HG02642 (cell line): ENCODE results near the gene CDH23.

Experiments used
- ATAC-seq: cut with Tn5 transposase; IDR thresholded peaks from one replicate; pipeline ENCODE4 v1.9.1; 2021; ENCODE audit warnings: mild to moderate bottlenecking; ENCODE audit not compliant: unreplicated experiment, poor library complexity

Gene CDH23

DNA sequence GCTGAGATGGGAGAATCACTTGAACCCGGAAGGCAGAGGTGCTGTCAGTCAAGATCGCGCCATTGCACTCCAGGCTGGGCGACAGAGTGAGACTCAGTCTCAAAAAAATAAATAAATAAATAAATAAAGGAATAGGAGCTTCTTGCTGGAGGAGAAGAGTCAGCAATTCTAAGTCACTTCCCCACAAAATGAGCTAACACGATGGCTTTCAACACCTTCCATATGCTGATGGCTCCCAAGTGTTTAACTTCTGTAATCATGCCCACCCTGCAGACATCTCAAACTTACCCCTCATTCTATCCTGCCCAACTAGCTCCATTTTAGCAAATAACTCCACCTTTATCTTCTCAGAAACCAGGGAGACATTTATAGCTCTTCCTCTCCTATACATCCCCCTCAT lies 433.2 kb downstream of the CDH23 start:
- no peak for ATAC-seq

DNA sequence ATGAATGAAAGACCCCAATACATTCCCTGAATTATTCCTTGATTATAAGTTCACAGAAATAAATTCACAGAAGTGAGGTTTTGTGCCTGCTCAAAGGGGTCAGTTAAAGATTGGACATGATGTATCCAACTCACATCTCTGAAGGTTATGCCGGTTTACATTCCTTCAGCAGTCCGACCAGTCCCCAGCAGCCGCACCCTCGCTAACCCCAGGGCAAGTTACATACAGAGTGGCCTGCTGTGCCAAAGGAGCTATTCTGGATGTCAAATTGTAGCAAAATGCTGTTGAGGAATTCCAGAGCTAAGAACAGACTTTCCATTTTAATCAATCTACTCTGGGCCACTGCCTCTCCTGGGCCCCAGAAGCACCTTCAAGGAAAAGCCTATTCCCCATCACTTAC lies 434.0 kb downstream of the CDH23 start:
- ATAC-seq, result no peak

- no peak for ATAC-seq
Observed at GRCh38 chr10:71831646-71832552, 435.2 kb downstream of the CDH23 start.

DNA sequence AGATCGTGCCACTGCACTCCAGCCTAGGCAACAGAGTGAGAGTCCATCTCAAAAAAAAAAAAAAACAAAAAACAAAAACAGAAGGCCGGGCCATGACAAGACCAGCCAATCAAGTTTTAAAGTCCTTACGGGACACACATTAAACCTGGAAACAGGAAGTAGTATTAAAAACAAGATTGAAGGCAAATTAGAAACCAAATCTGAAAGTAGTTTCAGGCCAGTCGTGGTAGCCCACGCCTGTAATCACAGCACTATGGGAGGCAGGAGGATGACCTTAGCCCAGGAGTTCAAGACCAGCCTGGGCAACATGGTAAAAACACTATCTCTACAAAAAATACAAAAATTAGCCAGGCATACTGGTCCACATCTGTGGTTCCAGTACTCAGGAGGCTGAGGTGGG lies 436.2 kb downstream of the CDH23 start:
- ATAC-seq, result no peak

- no peak for ATAC-seq
Observed at GRCh38 chr10:71833451-71834342, 437.0 kb downstream of the CDH23 start.

DNA sequence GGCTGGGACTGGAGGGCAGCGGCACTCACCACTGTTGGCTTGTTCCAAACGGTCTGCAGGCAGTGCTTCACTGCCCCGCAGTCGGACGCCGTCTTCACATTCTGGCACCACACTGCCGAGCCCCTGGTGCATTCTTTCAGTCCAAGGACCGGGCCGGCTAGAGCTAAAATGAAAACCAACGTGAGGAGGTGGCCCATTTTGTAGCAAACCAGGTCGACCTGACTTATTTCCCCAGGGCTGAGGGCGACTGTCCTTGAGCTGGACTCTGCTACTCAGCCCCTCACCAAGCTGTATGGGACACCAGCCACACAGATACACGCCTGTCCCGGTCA lies 437.6 kb downstream of the CDH23 start:
- ATAC-seq, result no peak

- ATAC-seq, result peak; percentile 92
Observed at GRCh38 chr10:71835671-71836595, 439.2 kb downstream of the CDH23 start.

DNA sequence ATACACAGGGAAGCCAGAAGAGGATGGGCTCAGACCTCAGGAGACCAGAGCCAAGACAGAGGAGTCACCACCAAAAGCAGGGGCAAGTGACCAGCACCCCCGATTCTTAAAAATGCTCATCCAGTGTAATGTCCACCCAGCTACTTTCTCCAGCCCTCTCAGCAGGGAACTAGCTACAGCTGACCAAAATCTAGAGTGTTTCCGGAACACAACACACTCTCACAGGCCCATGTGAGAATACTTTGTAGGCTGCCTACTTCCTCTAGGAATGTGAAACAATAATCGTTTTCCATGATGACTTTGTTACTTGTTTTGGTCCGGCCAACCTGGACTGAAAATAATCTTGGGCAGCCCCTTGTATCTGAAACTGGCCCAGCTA lies 439.9 kb downstream of the CDH23 start:
- ATAC-seq, result peak; percentile 31

- ATAC-seq, result no peak
Observed at GRCh38 chr10:71837098-71837827, 440.5 kb downstream of the CDH23 start.

DNA sequence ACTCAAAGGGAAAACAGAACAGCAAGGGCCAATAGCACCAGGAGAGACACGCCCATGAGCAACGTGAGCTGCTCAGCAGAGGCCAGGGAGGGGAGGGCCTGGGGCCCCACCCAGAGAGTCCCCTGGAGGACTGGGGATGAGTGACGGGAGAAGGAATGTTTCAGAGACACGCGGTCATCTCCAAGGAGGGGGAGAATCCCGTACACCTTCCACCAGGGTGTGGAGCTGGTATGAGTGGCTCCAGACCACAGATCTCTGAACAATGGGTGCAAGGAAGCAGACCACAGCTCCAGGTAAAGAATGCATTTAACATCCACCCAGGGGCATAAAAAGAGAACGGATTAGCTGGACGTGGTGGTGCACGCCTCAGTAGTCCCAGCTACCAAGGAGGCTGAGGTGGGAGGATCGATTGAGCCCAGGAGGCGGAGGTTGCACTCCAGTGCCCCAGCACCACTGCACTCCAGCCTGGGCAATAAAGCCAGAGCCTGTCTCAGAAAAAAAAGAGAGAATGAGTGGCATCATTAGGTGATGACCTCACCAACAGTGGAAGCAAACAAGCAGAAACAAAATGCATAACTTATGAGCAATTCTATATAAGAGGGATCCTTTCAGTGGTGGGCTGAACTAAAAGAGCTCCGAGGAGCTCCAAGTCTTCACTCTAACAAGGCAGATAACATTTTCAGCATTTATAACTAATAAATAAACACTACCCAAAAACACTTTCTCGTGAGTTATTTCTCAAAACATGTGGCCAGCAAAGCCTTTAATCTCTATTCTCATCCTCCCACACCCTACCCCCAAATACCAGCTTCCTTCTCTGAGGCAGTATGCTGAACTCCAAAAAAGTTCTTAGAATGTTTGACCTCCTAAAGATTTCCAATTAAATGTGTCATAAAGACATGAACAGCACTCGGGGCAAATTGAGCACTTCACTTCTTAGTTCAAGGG lies 441.8 kb downstream of the CDH23 start:
- ATAC-seq, result no peak

DNA sequence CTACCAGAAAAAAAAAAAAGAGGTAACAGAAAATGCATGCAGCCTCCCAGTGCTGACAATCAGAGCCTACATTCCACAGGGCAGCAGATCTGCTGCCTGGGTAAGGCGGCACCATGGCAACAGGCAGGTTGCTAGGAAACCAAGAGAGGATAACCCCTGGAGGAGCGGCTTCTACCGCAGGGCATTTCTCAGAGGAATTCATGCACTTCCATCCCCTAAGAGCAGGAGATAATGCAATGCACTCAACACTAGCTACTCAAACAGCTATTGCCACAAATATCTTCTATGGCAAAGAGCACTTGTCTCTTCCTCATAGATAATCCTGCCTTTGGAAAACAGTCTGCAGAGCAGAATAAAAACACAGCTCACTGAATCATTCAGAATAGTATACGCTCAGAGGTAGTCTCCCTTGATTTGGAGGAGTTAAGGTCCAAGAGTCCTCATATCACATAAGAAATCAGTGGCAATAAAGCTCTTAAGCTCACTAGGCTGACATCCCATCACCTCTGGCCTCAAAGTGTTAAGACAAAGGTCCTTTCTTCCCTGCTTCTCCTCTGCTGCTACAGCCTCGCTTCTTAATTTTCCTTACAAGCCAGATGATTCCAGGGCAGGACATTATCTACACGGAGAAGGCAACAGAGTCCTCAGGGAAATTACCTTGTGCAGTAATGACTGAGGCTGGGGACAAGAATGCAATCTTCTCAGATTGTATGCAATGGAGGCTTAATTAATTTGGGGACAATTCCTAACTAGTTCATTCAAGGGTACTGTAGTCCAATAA lies 443.6 kb downstream of the CDH23 start:
- no peak for ATAC-seq

GRCh38 chr10:71840958-71841335 lies 444.2 kb downstream of the CDH23 start:
- ATAC-seq, result no peak

GRCh38 chr10:71842422-71842821 lies 445.7 kb downstream of the CDH23 start:
- ATAC-seq, result no peak

DNA sequence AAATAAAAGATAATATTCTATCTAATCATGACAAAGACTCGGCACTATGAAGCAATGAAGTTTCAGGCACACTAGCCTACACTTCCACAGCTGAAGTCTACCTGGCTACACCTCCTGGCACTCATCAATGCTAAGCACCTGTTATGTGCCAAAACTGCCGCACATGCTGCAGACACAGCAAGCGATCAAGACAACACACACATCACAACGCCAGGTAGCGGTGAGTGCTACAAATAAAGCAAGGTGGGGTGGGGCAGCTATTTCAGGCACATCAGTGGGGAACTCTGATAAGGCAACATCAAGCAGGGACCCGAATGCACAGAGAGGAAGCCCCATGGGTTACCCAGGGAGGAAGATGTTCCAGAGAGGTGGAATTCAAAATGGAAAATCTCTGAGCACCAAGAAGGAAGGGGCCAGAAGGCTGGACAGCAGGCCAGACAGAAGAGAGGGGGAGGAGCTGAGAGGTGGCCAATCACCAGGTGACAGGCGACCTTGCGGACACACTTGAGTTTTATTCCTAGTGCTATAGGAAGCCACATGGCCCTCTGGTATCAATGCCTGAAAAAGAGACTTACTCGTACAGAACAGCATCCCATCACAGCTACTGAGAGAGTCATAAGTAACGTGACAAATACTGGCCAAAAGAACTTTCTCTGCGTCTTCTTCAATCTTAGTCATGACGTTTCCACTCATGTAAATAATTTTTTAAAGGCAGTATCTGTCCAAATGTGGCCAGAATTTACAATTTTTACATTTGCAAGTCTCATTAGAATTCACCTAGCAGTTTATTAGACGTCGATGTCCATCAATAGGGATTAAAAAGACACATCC lies 446.4 kb downstream of the CDH23 start:
- ATAC-seq, result no peak

DNA sequence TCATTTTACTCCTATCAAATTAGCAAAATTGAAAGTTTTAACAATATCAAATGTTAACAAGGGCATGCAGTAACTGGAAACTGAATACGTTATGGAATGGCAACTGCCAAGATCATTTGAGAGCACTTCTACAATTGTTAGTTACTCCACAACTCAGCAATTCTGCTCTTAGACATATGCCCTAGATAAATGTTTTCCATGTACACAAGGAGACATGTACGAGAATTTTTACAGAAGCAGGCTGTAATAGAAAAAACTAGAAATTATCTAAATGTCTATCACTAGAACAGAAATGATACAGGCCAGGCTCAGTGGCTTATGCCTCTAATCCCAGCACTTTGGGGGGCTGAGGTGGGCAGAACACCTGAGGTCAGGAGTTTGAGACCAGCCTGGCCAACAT lies 447.4 kb downstream of the CDH23 start:
- ATAC-seq, result no peak

- ATAC-seq, result no peak
Observed at GRCh38 chr10:71844695-71845094, 448.0 kb downstream of the CDH23 start.
